ENCODE measurements around the gene TULP4.

DNA sequence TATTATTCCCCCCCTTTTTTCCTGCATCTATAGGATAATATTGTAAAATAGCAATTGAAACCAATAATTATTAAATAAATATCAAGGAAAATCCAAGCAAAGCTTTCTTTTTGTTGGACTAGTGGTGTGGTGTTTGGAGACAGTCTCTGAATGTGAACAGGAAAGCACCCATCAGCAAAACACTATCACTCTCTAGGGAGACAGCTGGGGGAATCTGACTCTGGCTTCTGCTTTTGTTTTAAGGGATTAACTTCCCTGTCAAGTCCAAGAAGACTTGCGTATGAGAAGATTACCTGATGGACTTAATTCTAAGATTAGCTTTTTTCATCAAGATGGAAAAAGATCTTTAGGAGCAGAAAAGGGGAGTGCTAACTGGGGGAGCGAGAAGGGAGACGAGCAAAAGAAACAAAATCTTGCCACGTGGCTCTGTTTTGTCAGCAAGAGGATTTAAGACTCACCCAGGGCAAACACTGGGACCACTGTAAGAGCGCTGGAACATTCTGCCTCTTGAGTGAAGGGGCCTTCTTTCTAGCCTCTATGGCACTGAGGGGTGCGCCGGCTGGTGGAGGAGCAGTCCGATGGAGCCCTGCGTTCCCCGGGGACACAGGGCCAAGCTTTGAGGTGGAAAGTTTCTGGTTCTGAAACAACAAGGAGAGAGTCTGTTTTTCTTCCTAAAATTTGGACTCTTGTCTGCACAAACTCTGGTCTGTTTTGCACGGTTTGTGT, 570 bp downstream of the TULP4 start:
- TF ChIP-seq SP1 (IDR thresholded peaks at IDR 0.05) (no peak), FOXM1 (IDR thresholded peaks at IDR 0.05; ENCODE audit: borderline replicate concordance) (no peak), ARNT (IDR thresholded peaks at IDR 0.05) (no peak), BHLHE40 (IDR thresholded peaks at IDR 0.05; ENCODE audit: borderline replicate concordance) (no peak), SUZ12 (IDR thresholded peaks at IDR 0.05) (no peak), ELF4 (IDR thresholded peaks at IDR 0.05) (no peak), NFRKB (IDR thresholded peaks at IDR 0.05) (no peak), L3MBTL2 (conservative IDR thresholded peaks at IDR 0.05) (no peak), HDGF (IDR thresholded peaks at IDR 0.05; ENCODE audit: borderline replicate concordance) (no peak), FOXK2 (IDR thresholded peaks at IDR 0.05) (no peak), FOXA1 (IDR thresholded peaks at IDR 0.05) (no peak), TARDBP (IDR thresholded peaks at IDR 0.05) (no peak), LEF1 (IDR thresholded peaks at IDR 0.05; ENCODE audit: borderline replicate concordance) (no peak)
- TF ChIP-seq, protein P1, sequence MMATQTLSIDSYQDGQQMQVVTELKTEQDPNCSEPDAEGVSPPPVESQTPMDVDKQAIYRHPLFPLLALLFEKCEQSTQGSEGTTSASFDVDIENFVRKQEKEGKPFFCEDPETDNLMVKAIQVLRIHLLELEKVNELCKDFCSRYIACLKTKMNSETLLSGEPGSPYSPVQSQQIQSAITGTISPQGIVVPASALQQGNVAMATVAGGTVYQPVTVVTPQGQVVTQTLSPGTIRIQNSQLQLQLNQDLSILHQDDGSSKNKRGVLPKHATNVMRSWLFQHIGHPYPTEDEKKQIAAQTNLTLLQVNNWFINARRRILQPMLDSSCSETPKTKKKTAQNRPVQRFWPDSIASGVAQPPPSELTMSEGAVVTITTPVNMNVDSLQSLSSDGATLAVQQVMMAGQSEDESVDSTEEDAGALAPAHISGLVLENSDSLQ (IDR thresholded peaks at IDR 0.05) = no peak
